Measurements from ENCODE around the gene VENTX. TPM values are rescaled to one million over a fixed set of nuclear protein-coding genes. Genes with fewer than 3 reads are reported as not detected.

The VENTX gene
- total and polyA plus RNA-seq, 2 experiments from 2014 or later, result not detected

GRCh38 chr10:133198621-133199487 is 38.8 kb upstream of the VENTX start:
- no peaks in the 10 kb centered on the region for H4K20me1 ChIP-seq (ENCODE audit: insufficient read depth)
- 69 to 76% methylated on average over 41 to 54 of the region's 54 CpGs for WGBS, 2 experiments (ENCODE audit: low coverage in 1 of 2, low lambda C conversion rate in 2 of 2, missing lambda C conversion rate in 2 of 2)
- H3K4me1 ChIP-seq (ENCODE audit: insufficient read depth), result no peaks in the 10 kb centered on the region
- H3K4me3 ChIP-seq, result no peak overlapping the region
- no peak overlapping the region for H3K9ac ChIP-seq
- no peak overlapping the region for H3K27ac ChIP-seq
- H3K9me2 ChIP-seq (ENCODE audit: insufficient read depth), result no peaks in the 10 kb centered on the region
- no peaks in the 10 kb centered on the region for H3F3A ChIP-seq (ENCODE audit: insufficient read depth)
- TF ChIP-seq EZH2 (IDR thresholded peaks at IDR 0.05; ENCODE audit: insufficient read depth, poor library complexity, severe bottlenecking) (no peak), EZH2phosphoT487 (IDR thresholded peaks at IDR 0.05; ENCODE audit: insufficient read depth, low read depth) (no peak)
- DNase-seq, result no peak
- H3K4me2 ChIP-seq (ENCODE audit: unreplicated experiment), result no peak overlapping the region
- H3K9me3 ChIP-seq (ENCODE audit: low read depth), result no peaks in the 10 kb centered on the region
- no peaks in the 10 kb centered on the region for H3K36me3 ChIP-seq (ENCODE audit: low read depth)
- H3K79me2 ChIP-seq (ENCODE audit: insufficient read depth), result no peaks in the 10 kb centered on the region
- in situ Hi-C loops (cut with MboI), result no loop called here
- no peaks in the 10 kb centered on the region for H3K27me3 ChIP-seq (replicated peaks; ENCODE audit: insufficient read depth)
- H2AFZ ChIP-seq, result no peak overlapping the region

- 53 to 61% methylated on average over 12 to 13 of the region's 13 CpGs for WGBS, 2 experiments (ENCODE audit: low coverage in 1 of 2, low lambda C conversion rate in 2 of 2, missing lambda C conversion rate in 2 of 2)
- Histone ChIP-seq H4K20me1 (ENCODE audit: insufficient read depth) (no peaks in the 10 kb centered on the region), H3K79me2 (ENCODE audit: insufficient read depth) (no peaks in the 10 kb centered on the region), H3K27me3 (replicated peaks; ENCODE audit: insufficient read depth) (no peaks in the 10 kb centered on the region), H3K4me1 (ENCODE audit: insufficient read depth) (no peaks in the 10 kb centered on the region), H3K36me3 (ENCODE audit: low read depth) (no peaks in the 10 kb centered on the region), H3F3A (ENCODE audit: insufficient read depth) (no peaks in the 10 kb centered on the region), H3K9ac (no peak overlapping the region), H3K9me2 (ENCODE audit: insufficient read depth) (no peaks in the 10 kb centered on the region), H2AFZ (no peak overlapping the region), H3K4me3 (no peak overlapping the region), H3K9me3 (ENCODE audit: low read depth) (no peaks in the 10 kb centered on the region), H3K4me2 (ENCODE audit: unreplicated experiment) (no peak overlapping the region), H3K27ac (no peak overlapping the region)
- DNase-seq, result no peak
- in situ Hi-C loops (cut with MboI), result no loop called here
- no peak for TF ChIP-seq EZH2phosphoT487 (IDR thresholded peaks at IDR 0.05; ENCODE audit: insufficient read depth, low read depth)
- TF ChIP-seq EZH2 (IDR thresholded peaks at IDR 0.05; ENCODE audit: insufficient read depth, poor library complexity, severe bottlenecking), result no peak
These were observed 38.2 kb upstream of the VENTX start for GRCh38 chr10:133199488-133199885.

DNA sequence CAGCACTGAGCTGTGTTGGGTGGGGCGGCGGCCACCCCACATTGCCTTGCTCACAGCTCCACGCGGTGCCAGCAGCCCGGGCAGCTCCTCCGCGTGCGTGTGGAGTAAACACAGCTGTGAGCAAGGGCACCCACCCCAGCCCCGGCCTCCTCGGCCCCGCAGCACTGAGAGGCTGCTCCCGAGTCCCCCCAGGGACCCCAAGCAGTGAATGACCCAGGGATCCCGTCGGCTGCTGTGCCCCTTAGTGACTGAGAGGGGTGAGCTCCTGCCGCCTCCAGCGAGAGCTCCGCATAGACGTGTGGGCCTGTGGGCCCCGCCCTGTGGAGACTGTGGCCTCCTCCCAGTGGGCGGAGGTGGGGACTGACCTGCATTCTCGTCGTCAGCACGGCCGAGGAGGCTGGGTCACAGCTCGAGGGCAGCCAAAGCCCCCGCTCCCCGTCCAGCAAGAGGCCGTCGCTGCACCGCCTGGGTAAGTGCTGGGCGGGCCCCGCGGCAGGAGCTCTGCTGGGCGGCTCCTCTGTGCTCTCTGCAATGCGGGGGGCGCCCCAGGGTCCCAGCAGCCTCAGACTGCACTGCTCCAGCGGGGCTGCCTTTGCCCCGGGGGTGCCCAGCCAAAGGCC is 37.6 kb upstream of the VENTX start:
- no peak overlapping the region for H3K4me3 ChIP-seq
- H3K9ac ChIP-seq, result no peak overlapping the region
- in situ Hi-C loops (cut with MboI), result no loop called here
- H2AFZ ChIP-seq, result no peak overlapping the region
- no peaks in the 10 kb centered on the region for H3K4me1 ChIP-seq (ENCODE audit: insufficient read depth)
- TF ChIP-seq EZH2phosphoT487 (IDR thresholded peaks at IDR 0.05; ENCODE audit: insufficient read depth, low read depth) (no peak), EZH2 (IDR thresholded peaks at IDR 0.05; ENCODE audit: insufficient read depth, poor library complexity, severe bottlenecking) (no peak)
- H3F3A ChIP-seq (ENCODE audit: insufficient read depth), result no peaks in the 10 kb centered on the region
- H3K79me2 ChIP-seq (ENCODE audit: insufficient read depth), result no peaks in the 10 kb centered on the region
- no peaks in the 10 kb centered on the region for H3K9me3 ChIP-seq (ENCODE audit: low read depth)
- no peaks in the 10 kb centered on the region for H3K9me2 ChIP-seq (ENCODE audit: insufficient read depth)
- H3K36me3 ChIP-seq (ENCODE audit: low read depth), result no peaks in the 10 kb centered on the region
- no peak overlapping the region for H3K27ac ChIP-seq
- WGBS, 2 experiments (ENCODE audit: low coverage in 1 of 2, low lambda C conversion rate in 2 of 2, missing lambda C conversion rate in 2 of 2), result 34 to 40% methylated on average over 27 to 34 of the region's 38 CpGs
- no peaks in the 10 kb centered on the region for H4K20me1 ChIP-seq (ENCODE audit: insufficient read depth)
- H3K27me3 ChIP-seq (replicated peaks; ENCODE audit: insufficient read depth), result no peaks in the 10 kb centered on the region
- DNase-seq, result no peak
- no peak overlapping the region for H3K4me2 ChIP-seq (ENCODE audit: unreplicated experiment)

DNA sequence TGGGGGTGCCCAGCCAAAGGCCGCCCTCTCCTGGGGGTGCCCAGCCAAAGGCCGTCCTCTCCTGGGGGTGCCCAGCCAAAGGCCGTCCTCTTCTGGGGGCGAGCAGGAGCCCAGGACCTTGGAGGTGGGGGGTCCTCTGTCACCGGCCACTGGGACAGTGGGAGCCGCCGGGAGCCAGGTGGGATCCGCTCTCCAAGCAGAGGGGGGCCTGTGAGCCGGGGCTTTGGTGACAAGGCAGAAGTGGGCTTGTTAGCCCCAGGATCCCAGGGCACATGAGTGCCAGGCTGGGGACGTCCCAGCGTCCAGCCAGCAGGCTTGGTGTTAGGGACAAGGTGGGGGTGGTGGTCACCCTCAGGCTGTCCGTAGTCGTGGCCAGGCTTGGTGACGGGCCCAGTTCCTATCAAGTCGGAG is 37.0 kb upstream of the VENTX start:
- no peaks in the 10 kb centered on the region for H3K79me2 ChIP-seq (ENCODE audit: insufficient read depth)
- no peaks in the 10 kb centered on the region for H3K4me1 ChIP-seq (ENCODE audit: insufficient read depth)
- no peak overlapping the region for H3K27ac ChIP-seq
- no peak overlapping the region for H3K9ac ChIP-seq
- TF ChIP-seq EZH2 (IDR thresholded peaks at IDR 0.05; ENCODE audit: insufficient read depth, poor library complexity, severe bottlenecking) (no peak), EZH2phosphoT487 (IDR thresholded peaks at IDR 0.05; ENCODE audit: insufficient read depth, low read depth) (no peak)
- WGBS, 2 experiments (ENCODE audit: low coverage in 1 of 2, low lambda C conversion rate in 2 of 2, missing lambda C conversion rate in 2 of 2), result 73 to 75% methylated on average over 14 to 15 of the region's 15 CpGs
- in situ Hi-C loops (cut with MboI), result no loop called here
- H3F3A ChIP-seq (ENCODE audit: insufficient read depth), result no peaks in the 10 kb centered on the region
- no peaks in the 10 kb centered on the region for H3K9me3 ChIP-seq (ENCODE audit: low read depth)
- H4K20me1 ChIP-seq (ENCODE audit: insufficient read depth), result no peaks in the 10 kb centered on the region
- no peak overlapping the region for H3K4me2 ChIP-seq (ENCODE audit: unreplicated experiment)
- no peaks in the 10 kb centered on the region for H3K27me3 ChIP-seq (replicated peaks; ENCODE audit: insufficient read depth)
- H2AFZ ChIP-seq, result no peak overlapping the region
- no peaks in the 10 kb centered on the region for H3K36me3 ChIP-seq (ENCODE audit: low read depth)
- no peak overlapping the region for H3K4me3 ChIP-seq
- no peak for DNase-seq
- H3K9me2 ChIP-seq (ENCODE audit: insufficient read depth), result no peaks in the 10 kb centered on the region

Data from GM23248 (cell line).